ENCODE results near the gene CEP76. TPM values are rescaled to one million over a fixed set of nuclear protein-coding genes. Genes with fewer than 3 reads are reported as not detected.

Gene CEP76
- total and polyA plus RNA-seq, 12 donors, result 1.9 to 5.9 (median 3.9) TPM

GRCh38 chr18:12703096-12703567 is 609 bp upstream of the CEP76 start:
- H3K9me3 ChIP-seq, result no peaks in the 10 kb centered on the region
- WGBS, 2 donors, result 0% methylated on average over 28 of the region's 28 CpGs
- peak in 1 of 9 donors; percentile 7 for TF ChIP-seq CTCF (IDR thresholded peaks at IDR 0.05)
- peaks cover 0 to 56% (median 26%) of the 10 kb centered on the region in 9 donors for H3K36me3 ChIP-seq
- peak overlapping the region; percentile 70 to 96 (median 93) for H3K4me3 ChIP-seq
- no peaks in the 10 kb centered on the region for H3K27me3 ChIP-seq
- peak overlapping the region; percentile 94 to 99 (median 96) for H3K27ac ChIP-seq
- peaks cover 4 to 45% (median 31%) of the 10 kb centered on the region in 9 donors for H3K4me1 ChIP-seq
- no peak for DNase-seq
- intact Hi-C loops (cut with DNase I), result loop anchor here in 2 of 10 donors (2.0 kb wide), 1 partner anchor 24 kb away; no protein-coding TSS in a partner anchor
- ATAC-seq, result peak in 5 of 8 donors; percentile 1 to 65 (median 43)

GRCh38 chr18:12701161-12701560 is 1.4 kb downstream of the CEP76 start:
- Histone ChIP-seq H3K27me3 (no peaks in the 10 kb centered on the region), H3K9me3 (no peaks in the 10 kb centered on the region), H3K4me1 (peaks cover 4 to 45% (median 31%) of the 10 kb centered on the region in 9 donors), H3K36me3 (peaks cover 0 to 54% (median 11%) of the 10 kb centered on the region in 9 donors), H3K4me3 (peak overlapping the region in 5 of 10 donors; percentile 90 to 96 (median 93)), H3K27ac (no peak overlapping the region)
- no peak for TF ChIP-seq CTCF (IDR thresholded peaks at IDR 0.05)
- WGBS, 2 donors, result 88 to 91% methylated on average over 3 of the region's 3 CpGs
- DNase-seq (no peak), ATAC-seq (no peak)
- intact Hi-C loops (cut with DNase I), result no loop called here

GRCh38 chr18:12699747-12700146 is 2.8 kb downstream of the CEP76 start:
- Histone ChIP-seq H3K4me1 (peaks cover 4 to 41% (median 25%) of the 10 kb centered on the region in 9 donors), H3K27me3 (no peaks in the 10 kb centered on the region), H3K4me3 (no peak overlapping the region), H3K27ac (no peak overlapping the region), H3K36me3 (peaks cover 0 to 57% (median 11%) of the 10 kb centered on the region in 9 donors), H3K9me3 (no peaks in the 10 kb centered on the region)
- ATAC-seq (no peak), DNase-seq (no peak)
- no peak for TF ChIP-seq CTCF (IDR thresholded peaks at IDR 0.05)
- WGBS, 2 donors, result 93 to 94% methylated on average over 2 of the region's 2 CpGs
- intact Hi-C loops (cut with DNase I), result no loop called here

DNA sequence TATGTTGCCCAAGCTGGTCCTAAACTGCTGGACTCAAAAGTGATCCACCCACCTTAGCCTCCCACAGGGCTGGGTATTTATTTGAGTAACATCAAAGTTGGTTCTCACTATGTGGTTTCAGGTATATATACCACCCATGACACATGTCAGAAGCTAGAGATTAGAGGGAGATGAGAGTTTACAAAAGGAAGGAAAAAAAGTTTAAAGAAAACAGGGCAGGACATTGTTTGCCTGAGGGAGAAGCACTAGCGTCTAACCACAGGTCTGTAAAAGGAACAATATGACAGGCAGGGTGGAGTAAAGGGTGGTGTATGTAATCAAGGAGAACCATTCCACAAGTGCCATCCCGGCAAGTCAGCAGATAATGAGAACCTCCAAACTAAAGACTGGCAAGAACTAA is 8.5 kb downstream of the CEP76 start:
- peaks cover 0 to 85% (median 7%) of the 10 kb centered on the region in 9 donors for H3K36me3 ChIP-seq
- intact Hi-C loops (cut with DNase I), result no loop called here
- ATAC-seq, result no peak

More for the DNA sequence above, 8.5 kb downstream of the CEP76 start:
- no peak for TF ChIP-seq CTCF (IDR thresholded peaks at IDR 0.05)
- no peaks in the 10 kb centered on the region for H3K27me3 ChIP-seq
- H3K9me3 ChIP-seq, result no peaks in the 10 kb centered on the region
- no peaks in the 10 kb centered on the region for H3K4me1 ChIP-seq
- DNase-seq, result no peak
- WGBS, 2 donors, result 82% methylated on average over 2 of the region's 2 CpGs
- H3K27ac ChIP-seq, result no peak overlapping the region
- no peak overlapping the region for H3K4me3 ChIP-seq
